ENCODE data around the gene DUSP18.
"Not testable (repeated sequence)": the region's sequence is repeated elsewhere in the genome, so short reads cannot be mapped to it uniquely, and the experiment has no call there.

Gene DUSP18

GRCh38 chr22:30640361-30640760 lies 27.3 kb downstream of the DUSP18 start:
- no peak for DNase-seq (ENCODE audit: low read depth)

GRCh38 chr22:30637701-30638114 lies 30.0 kb downstream of the DUSP18 start:
- DNase-seq (ENCODE audit: low read depth): no peak

- DNase-seq (ENCODE audit: low read depth): no peak
These were observed 31.2 kb downstream of the DUSP18 start for GRCh38 chr22:30636226-30637077.

GRCh38 chr22:30635273-30636225 lies 32.1 kb downstream of the DUSP18 start, which contains the start of gene SLC35E4:
TSS of gene SLC35E4 (plus strand) at chr22:30635781. CDS start at chr22:30636451, 670 bp downstream.
- peak; percentile 95 for DNase-seq (ENCODE audit: low read depth)

- peak; percentile 85 for DNase-seq (ENCODE audit: low read depth)
These were observed 33.0 kb downstream of the DUSP18 start for GRCh38 chr22:30634471-30635233.

- not testable (repeated sequence) for DNase-seq (ENCODE audit: low read depth)
These were observed 36.2 kb downstream of the DUSP18 start for GRCh38 chr22:30631469-30631868.

GRCh38 chr22:30628491-30628890 lies 39.2 kb downstream of the DUSP18 start:
- DNase-seq (ENCODE audit: low read depth): no peak

GRCh38 chr22:30627471-30627870 lies 40.2 kb downstream of the DUSP18 start:
- no peak for DNase-seq (ENCODE audit: low read depth)

GRCh38 chr22:30626413-30626812 lies 41.3 kb downstream of the DUSP18 start:
- DNase-seq (ENCODE audit: low read depth): no peak

GRCh38 chr22:30619909-30620308 lies 47.8 kb downstream of the DUSP18 start:
- DNase-seq (ENCODE audit: low read depth): not testable (repeated sequence)

GRCh38 chr22:30617819-30618218 lies 49.9 kb downstream of the DUSP18 start:
- no peak for DNase-seq (ENCODE audit: low read depth)

GRCh38 chr22:30615543-30615954 lies 52.1 kb downstream of the DUSP18 start:
- DNase-seq (ENCODE audit: low read depth): no peak

- DNase-seq (ENCODE audit: low read depth): no peak
These were observed 52.8 kb downstream of the DUSP18 start for GRCh38 chr22:30614879-30615278.

- no peak for DNase-seq (ENCODE audit: low read depth)
These were observed 53.4 kb downstream of the DUSP18 start for GRCh38 chr22:30614268-30614667.

- DNase-seq (ENCODE audit: low read depth): no peak
These were observed 54.9 kb downstream of the DUSP18 start for GRCh38 chr22:30612789-30613188.

Measured in activated T-cell treated with anti-CD3 and anti-CD28 coated beads for 48 hours (primary cell).